Psoas muscle (tissue), 8 donors: Measurements from ENCODE around the gene ABI2. TPM values are rescaled to one million over a fixed set of nuclear protein-coding genes. Genes with fewer than 3 reads are reported as not detected.

Experiments used
- ATAC-seq, 4 donors: fragments of 200-7000 bp; cut with Tn5 transposase; one replicate each; pipeline ENCODE4 v1.9.1; 2020; ENCODE audit warnings: moderate library complexity in 3 of 4, mild to moderate bottlenecking in 2 of 4
- DNase-seq, 2 donors: peaks; one replicate each; pipeline ENCODE4 v3.0.0-alpha.2; 2020
- H3K27ac ChIP-seq: fragments of 200-600 bp; one replicate; pipeline ENCODE4 v1.8.0; 2022
- H3K27me3 ChIP-seq, 3 donors: fragments of 200-600 bp in 1 of 3; one replicate each; pipeline versions ENCODE4 v1.6.1 to v1.8.0; 2013 to 2022; ENCODE audit warnings: low read length in 2 of 3, mild to moderate bottlenecking in 2 of 3, moderate library complexity in 1 of 3; ENCODE audit not compliant: insufficient read depth in 3 of 3
- H3K36me3 ChIP-seq, 2 donors: fragments of 200-600 bp in 1 of 2; one replicate each; pipeline versions ENCODE4 v1.6.1 to v1.8.0; 2013 to 2022; ENCODE audit warnings: low read depth in 1 of 2, mild to moderate bottlenecking in 1 of 2, moderate library complexity in 1 of 2; ENCODE audit not compliant: insufficient read depth in 1 of 2
- H3K4me1 ChIP-seq: fragments of 200-600 bp; one replicate; pipeline ENCODE4 v1.8.0; 2022
- H3K4me3 ChIP-seq: fragments of 200-600 bp; one replicate; pipeline ENCODE4 v1.8.0; 2022; ENCODE audit warnings: mild to moderate bottlenecking
- H3K9me3 ChIP-seq: fragments of 200-600 bp; one replicate; pipeline ENCODE4 v1.8.0; 2022
- whole genome bisulfite sequencing, 3 donors: extraction: QIAGEN DNeasy Blood & Tissue Kit; methylation state at CpG; one replicate each; pipeline versions ENCODE4 v1.1.6 to v1.1.7; 2013; 5-methylcytosine and 5-hydroxymethylcytosine counted together
- intact Hi-C, 2 donors: fragments of 100-400 bp; cut with DNase I; formaldehyde crosslinking; loops; one replicate each; pipeline versions ENCODE4 v1.11.0 to v1.14.2; 2022
- polyA plus RNA-seq, 3 donors: library from polyadenylated mRNA; stranded (reverse); fragments of 200-250 nt; gene quantifications; one replicate each; pipeline ENCODE4 v1.2.3, GENCODE V29; 2013
- total RNA-seq, 4 donors: library from RNA; stranded (reverse); fragmentation: NEBNext Ultra II Directional in 2 of 4; extraction: Animal tissue kit (Norgen Biotek cat#: 25700) in 2 of 4; gene quantifications; one replicate each; pipeline versions ENCODE4 v1.2.1 to v1.2.4, GENCODE V29; 2021 to 2023
- TF ChIP-seq, protein P1 (sequence below): fragments of 200-600 bp; IDR thresholded peaks from one replicate; pipeline ENCODE4 v1.8.0; 2022; ENCODE audit warnings: antibody characterized with exemption
- donor health status: healthy with polysubstance abuse.
- donor health status: DM: no; HTN: no; CAD: no; lungs with moderate emphysema.
- donor health status: Bipolar disorder and iron deficiency.
- donor health status: healthy.
- donor health status: DM: yes; HTN: yes; CAD: no.
- donor health status: DM: no; HTN: no; CAD: no.
- donor health status: DM: no; HTN: no; CAD: no.
- donor health status: DM: yes; HTN: yes; CAD: no.

The ABI2 gene
- total and polyA plus RNA-seq, 7 donors, result 7.5 to 16.9 (median 12.9) TPM

DNA sequence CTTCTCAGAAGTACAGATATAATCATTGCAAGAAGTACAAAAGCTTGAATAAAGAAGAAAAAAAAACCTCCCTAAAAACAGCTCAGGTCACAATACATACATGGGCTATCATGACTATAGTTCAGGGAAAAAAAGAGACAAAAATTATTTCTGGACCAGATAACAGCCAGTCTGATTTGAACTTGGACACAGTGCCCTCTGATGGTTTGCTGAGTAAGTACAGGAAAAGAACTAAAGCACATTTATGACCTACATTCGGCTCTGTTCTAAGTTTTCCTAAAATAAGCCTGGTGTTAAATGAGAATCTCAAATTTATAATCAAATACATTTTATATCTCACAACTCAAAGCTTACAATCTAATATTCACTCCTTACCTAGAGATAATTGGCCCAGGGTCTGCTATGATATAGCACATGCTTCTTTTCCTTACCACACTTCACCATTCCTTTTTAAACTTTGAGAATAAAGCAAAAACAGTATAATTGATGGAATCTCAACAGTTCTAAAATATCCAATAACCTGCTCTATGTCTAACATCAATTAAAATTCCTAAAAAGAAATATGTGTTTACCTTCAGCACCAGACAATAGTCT lies 125.8 kb downstream of the ABI2 start:
- Histone ChIP-seq H3K9me3 (no peaks in the 10 kb centered on the region), H3K27me3 (no peaks in the 10 kb centered on the region), H3K4me1 (no peaks in the 10 kb centered on the region), H3K4me3 (no peak overlapping the region), H3K36me3 (peaks cover 11 to 88% of the 10 kb centered on the region in 2 donors), H3K27ac (no peak overlapping the region)
- TF ChIP-seq, protein P1, sequence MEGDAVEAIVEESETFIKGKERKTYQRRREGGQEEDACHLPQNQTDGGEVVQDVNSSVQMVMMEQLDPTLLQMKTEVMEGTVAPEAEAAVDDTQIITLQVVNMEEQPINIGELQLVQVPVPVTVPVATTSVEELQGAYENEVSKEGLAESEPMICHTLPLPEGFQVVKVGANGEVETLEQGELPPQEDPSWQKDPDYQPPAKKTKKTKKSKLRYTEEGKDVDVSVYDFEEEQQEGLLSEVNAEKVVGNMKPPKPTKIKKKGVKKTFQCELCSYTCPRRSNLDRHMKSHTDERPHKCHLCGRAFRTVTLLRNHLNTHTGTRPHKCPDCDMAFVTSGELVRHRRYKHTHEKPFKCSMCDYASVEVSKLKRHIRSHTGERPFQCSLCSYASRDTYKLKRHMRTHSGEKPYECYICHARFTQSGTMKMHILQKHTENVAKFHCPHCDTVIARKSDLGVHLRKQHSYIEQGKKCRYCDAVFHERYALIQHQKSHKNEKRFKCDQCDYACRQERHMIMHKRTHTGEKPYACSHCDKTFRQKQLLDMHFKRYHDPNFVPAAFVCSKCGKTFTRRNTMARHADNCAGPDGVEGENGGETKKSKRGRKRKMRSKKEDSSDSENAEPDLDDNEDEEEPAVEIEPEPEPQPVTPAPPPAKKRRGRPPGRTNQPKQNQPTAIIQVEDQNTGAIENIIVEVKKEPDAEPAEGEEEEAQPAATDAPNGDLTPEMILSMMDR, result peak; percentile 72
- ATAC-seq, result peak; percentile 53 to 93 (median 75)
- DNase-seq, result no peak
- WGBS, 3 donors, result 0 to 4% (median 4%) methylated on average over 1 of the region's 1 CpG
- intact Hi-C loops, result loop anchor here in 1 of 2 donors (5.0 to 10.0 kb wide), 2 partner anchors 219 to 1952 kb away; partner anchors contain the start of gene CYP20A1

DNA sequence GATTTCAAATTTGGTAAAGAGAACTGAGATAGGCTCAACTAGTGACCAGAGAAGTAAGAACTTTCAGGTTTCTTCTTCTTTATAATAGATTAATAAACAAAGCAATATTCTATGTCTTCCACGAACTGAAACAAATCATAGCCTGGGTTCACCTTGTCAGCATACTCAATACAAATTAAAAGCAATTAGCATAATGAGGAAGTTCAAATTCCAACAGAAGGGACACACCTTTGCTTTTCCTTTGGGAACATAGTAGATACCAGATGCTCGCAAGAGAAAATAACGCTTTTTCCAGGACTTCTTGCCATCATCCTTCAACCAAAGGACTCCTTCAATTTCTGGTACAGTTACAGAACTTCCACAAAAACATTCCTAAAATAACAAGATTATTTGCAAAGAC lies 127.0 kb downstream of the ABI2 start:
- TF ChIP-seq, protein P1, result no peak
- Histone ChIP-seq H3K36me3 (peaks cover 11 to 89% of the 10 kb centered on the region in 2 donors), H3K9me3 (no peaks in the 10 kb centered on the region), H3K4me1 (no peaks in the 10 kb centered on the region), H3K27me3 (no peaks in the 10 kb centered on the region), H3K4me3 (no peak overlapping the region), H3K27ac (no peak overlapping the region)
- DNase-seq (no peak), ATAC-seq (no peak)
- intact Hi-C loops, result loop anchor here in 1 of 2 donors (10.0 kb wide), 1 partner anchor 220 kb away; the partner anchor contains the start of gene CYP20A1
- WGBS, 3 donors, result 73 to 75% (median 73%) methylated on average over 3 of the region's 3 CpGs

DNA sequence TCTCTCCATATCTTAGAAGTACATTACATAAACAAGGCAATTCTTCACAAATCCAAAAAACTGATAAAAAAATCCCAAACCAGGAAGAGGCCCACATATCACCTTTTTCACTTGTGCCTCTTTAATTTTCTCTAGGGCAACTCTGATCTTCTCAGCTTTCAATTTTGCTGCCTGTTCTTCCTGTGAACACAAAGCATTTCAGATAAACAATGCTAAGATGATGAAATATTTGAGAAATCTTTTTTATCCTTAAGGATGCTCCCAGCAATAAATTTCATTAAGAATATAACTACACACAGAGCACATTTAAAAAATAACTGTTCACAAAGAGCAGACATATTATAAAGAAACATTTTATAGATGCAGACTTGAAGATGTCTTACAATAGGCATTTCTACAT lies 133.6 kb downstream of the ABI2 start:
- no peak for ATAC-seq
- Histone ChIP-seq H3K27me3 (no peaks in the 10 kb centered on the region), H3K4me3 (no peak overlapping the region), H3K27ac (no peak overlapping the region), H3K9me3 (no peaks in the 10 kb centered on the region), H3K36me3 (peaks cover 4 to 60% of the 10 kb centered on the region in 2 donors), H3K4me1 (no peaks in the 10 kb centered on the region)
- TF ChIP-seq, protein P1, result no peak
- intact Hi-C loops, result no loop called here
- no peak for DNase-seq

DNA sequence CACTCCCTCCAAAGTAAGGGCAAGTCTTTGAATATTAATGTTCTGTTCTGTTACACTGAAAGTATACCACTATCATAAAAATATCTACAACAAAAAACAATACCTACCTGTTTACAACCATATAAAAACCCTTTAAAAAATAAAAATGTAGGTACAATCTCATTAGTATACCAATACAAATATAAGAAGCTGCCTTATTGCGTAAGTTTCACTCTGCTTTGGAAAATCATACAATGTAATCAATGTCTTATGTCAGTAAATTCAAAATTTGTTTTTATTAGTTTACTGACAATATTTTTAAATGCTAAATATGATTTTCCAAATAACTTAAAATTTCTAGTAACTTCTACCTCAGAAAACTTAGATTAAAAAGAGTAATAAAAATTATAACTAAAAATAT lies 134.1 kb downstream of the ABI2 start:
- intact Hi-C loops, result no loop called here
- ATAC-seq, result no peak

More for the DNA sequence above, 134.1 kb downstream of the ABI2 start:
- H3K9me3 ChIP-seq, result no peaks in the 10 kb centered on the region
- DNase-seq, result no peak
- H3K27ac ChIP-seq, result no peak overlapping the region
- H3K4me1 ChIP-seq, result no peaks in the 10 kb centered on the region
- peaks cover 4 to 55% of the 10 kb centered on the region in 2 donors for H3K36me3 ChIP-seq
- H3K27me3 ChIP-seq, result no peaks in the 10 kb centered on the region
- TF ChIP-seq, protein P1, result no peak
- WGBS, 3 donors, result 96 to 100% (median 98%) methylated on average over 1 of the region's 1 CpG
- H3K4me3 ChIP-seq, result no peak overlapping the region
